Colonic mucosa (tissue), 4 donors: ENCODE results near the gene ARHGAP42. TPM values are rescaled to one million over a fixed set of nuclear protein-coding genes. Genes with fewer than 3 reads are reported as not detected.

ENCODE experiments used
- DNase-seq: peaks from one replicate; pipeline ENCODE4 v3.0.0-alpha.2; 2020
- H3K27ac ChIP-seq: fragments of 200-600 bp; one replicate; pipeline ENCODE4 v1.8.0; 2021
- H3K27me3 ChIP-seq: fragments of 200-600 bp; one replicate; pipeline ENCODE4 v1.8.0; 2021
- H3K36me3 ChIP-seq: fragments of 200-600 bp; one replicate; pipeline ENCODE4 v1.8.0; 2021
- H3K4me1 ChIP-seq: fragments of 200-600 bp; one replicate; pipeline ENCODE4 v1.8.0; 2021; ENCODE audit warnings: mild to moderate bottlenecking
- H3K4me3 ChIP-seq: fragments of 200-600 bp; one replicate; pipeline ENCODE4 v1.8.0; 2021
- H3K9ac ChIP-seq, 2 donors: one replicate each; pipeline ENCODE4 v1.7.0; 2013; ENCODE audit warnings: control low read depth in 2 of 2, low read depth in 2 of 2, low read length in 2 of 2
- H3K9me3 ChIP-seq: fragments of 200-600 bp; one replicate; pipeline ENCODE4 v1.8.0; 2021
- intact Hi-C: fragments of 100-400 bp; cut with DNase I; formaldehyde crosslinking; loops from one replicate; pipeline ENCODE4 v1.14.1; 2022
- total RNA-seq, 2 donors: library from RNA; stranded (reverse); fragmentation: NEBNext Ultra II Directional in 1 of 2; extraction: Animal tissue kit (Norgen Biotek cat#: 25700) in 1 of 2; gene quantifications; one replicate each; pipeline ENCODE4 v1.2.1, GENCODE V29; 2021
- TF ChIP-seq, protein P1 (sequence below): fragments of 200-600 bp; IDR thresholded peaks from one replicate; pipeline ENCODE4 v1.8.0; 2022; ENCODE audit warnings: antibody characterized with exemption, mild to moderate bottlenecking
- donor health status: healthy.
- donor health status: DM: no; HTN: no; CAD: no.
- donor health status: DM: no; HTN: no; CAD: no.

Gene ARHGAP42
- total RNA-seq, 2 donors from 2014 or later, result 13.4 to 15.9 TPM

DNA sequence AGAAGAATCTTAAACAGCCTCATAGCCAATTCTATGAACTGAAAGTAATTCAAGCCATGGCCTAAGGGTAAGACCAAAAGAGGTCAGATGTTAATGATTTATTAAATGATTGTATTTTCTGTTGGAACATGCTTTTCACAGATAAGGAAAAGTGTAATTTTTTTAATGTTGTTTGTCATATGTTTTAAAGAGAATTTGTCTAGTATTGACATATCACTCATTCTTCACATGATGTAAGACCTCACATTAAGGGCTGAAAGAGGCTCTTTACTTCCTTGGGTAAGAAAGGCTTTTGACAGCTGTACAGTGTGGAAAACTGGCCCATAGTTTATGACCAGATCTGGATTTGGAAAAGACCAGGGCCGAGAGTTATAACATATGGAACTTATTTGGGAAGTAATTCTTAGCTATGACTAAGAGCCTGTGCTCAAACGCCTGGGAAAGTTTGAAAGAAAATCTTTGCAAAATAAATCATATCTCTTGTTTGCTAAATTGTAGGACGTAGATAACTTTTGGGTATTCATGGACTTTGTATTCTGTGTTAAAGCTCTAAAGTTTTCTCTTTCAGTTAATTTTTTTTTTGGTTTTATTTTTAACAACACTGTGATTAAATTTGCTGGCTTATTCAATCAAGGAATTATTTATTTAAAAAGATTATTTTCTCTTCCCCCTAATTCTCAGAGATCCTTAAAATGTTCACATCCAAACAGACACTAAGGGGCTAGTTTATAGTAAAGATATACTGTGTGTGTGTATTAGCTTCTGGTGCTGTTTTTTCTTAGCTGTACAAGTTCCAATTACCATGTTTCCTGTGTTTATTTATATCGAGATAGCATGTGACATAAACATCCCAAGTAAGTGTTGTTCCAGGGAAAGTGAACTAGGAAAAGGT is 162.2 kb downstream of the ARHGAP42 start:
- intact Hi-C loops, result no loop called here
- TF ChIP-seq, protein P1, sequence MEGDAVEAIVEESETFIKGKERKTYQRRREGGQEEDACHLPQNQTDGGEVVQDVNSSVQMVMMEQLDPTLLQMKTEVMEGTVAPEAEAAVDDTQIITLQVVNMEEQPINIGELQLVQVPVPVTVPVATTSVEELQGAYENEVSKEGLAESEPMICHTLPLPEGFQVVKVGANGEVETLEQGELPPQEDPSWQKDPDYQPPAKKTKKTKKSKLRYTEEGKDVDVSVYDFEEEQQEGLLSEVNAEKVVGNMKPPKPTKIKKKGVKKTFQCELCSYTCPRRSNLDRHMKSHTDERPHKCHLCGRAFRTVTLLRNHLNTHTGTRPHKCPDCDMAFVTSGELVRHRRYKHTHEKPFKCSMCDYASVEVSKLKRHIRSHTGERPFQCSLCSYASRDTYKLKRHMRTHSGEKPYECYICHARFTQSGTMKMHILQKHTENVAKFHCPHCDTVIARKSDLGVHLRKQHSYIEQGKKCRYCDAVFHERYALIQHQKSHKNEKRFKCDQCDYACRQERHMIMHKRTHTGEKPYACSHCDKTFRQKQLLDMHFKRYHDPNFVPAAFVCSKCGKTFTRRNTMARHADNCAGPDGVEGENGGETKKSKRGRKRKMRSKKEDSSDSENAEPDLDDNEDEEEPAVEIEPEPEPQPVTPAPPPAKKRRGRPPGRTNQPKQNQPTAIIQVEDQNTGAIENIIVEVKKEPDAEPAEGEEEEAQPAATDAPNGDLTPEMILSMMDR, result no peak
- no peak for DNase-seq
- H3K27me3 ChIP-seq, result no peaks in the 10 kb centered on the region
- H3K27ac ChIP-seq, result no peak overlapping the region
- no peaks in the 10 kb centered on the region for H3K9me3 ChIP-seq
- no peak overlapping the region for H3K9ac ChIP-seq
- H3K4me3 ChIP-seq, result no peak overlapping the region
- H3K4me1 ChIP-seq, result no peaks in the 10 kb centered on the region
- no peaks in the 10 kb centered on the region for H3K36me3 ChIP-seq

DNA sequence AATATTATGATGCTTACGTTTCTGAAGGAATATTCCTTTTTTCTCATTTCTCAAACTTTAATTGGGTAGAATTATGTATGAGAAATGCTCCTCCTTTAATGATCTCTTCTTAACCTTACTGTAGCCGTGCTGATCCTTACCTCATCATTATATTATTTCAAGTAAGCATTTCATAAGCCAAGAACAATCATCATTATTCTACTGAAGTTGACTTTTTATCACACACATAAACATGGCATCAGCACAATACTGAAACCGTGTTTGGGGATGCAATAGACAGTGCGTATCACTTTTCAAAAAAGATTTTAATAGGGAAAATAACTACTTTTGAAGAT is 162.8 kb downstream of the ARHGAP42 start:
- Histone ChIP-seq H3K27me3 (no peaks in the 10 kb centered on the region), H3K36me3 (no peaks in the 10 kb centered on the region), H3K9me3 (no peaks in the 10 kb centered on the region), H3K27ac (no peak overlapping the region), H3K4me1 (no peaks in the 10 kb centered on the region), H3K4me3 (no peak overlapping the region), H3K9ac (no peak overlapping the region)
- intact Hi-C loops, result loop anchor here (5.0 kb wide), 1 partner anchor 163 kb away; the partner anchor contains the start of gene ARHGAP42
- TF ChIP-seq, protein P1, result no peak
- no peak for DNase-seq

DNA sequence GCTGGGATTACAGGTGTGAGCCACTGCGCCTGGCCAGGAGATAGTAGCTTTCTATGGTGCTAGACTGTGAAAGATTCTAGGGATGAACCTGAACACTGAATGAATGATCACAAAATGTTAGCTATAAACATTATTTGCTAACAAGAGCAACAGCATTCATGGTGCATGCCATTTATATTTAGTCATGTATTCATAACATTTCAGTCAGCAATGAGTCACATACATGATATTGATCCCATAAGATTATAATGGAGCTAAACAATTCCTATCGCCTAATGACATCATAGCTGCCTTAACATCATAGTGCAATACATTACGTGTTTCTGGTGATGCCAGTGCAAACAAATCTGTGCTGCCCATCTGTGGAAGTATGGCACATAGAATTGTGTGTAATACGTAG is 164.1 kb downstream of the ARHGAP42 start:
- no peak for DNase-seq
- TF ChIP-seq, protein P1, result no peak
- no peak overlapping the region for H3K9ac ChIP-seq

DNA sequence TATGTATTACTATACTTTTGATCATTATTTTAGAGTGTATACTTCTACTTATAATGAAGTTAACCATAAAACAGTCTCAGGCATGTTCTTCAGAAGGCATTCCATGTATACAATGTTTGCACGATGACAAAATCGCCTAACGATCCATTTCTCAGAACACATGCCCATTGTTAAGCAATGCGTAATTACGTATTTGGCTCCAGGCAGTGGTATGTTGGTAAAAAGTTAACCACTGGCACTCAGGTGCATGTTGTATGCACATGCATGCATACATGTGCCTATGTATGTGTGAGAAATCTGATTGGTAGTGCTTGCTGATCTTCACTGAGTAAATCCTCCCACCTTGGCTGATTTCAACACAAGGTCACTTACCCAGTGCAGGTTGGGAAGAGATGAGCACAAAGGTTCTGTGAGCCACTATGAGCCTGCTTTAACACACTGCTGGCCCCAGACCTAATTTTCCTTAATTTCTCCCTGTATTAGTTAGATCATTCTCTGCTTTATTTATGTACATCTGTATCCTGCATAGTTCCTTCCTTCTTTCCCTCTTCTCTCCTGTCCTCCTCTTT is 164.6 kb downstream of the ARHGAP42 start:
- no peak overlapping the region for H3K27ac ChIP-seq
- H3K9ac ChIP-seq, result no peak overlapping the region

More for the DNA sequence above, 164.1 kb downstream of the ARHGAP42 start:
- Histone ChIP-seq H3K27ac (no peak overlapping the region), H3K4me1 (no peaks in the 10 kb centered on the region), H3K27me3 (no peaks in the 10 kb centered on the region), H3K9me3 (no peaks in the 10 kb centered on the region), H3K4me3 (no peak overlapping the region), H3K36me3 (no peaks in the 10 kb centered on the region)
- intact Hi-C loops, result loop anchor here (5.0 kb wide), 1 partner anchor 164 kb away; the partner anchor contains the start of gene ARHGAP42

DNA sequence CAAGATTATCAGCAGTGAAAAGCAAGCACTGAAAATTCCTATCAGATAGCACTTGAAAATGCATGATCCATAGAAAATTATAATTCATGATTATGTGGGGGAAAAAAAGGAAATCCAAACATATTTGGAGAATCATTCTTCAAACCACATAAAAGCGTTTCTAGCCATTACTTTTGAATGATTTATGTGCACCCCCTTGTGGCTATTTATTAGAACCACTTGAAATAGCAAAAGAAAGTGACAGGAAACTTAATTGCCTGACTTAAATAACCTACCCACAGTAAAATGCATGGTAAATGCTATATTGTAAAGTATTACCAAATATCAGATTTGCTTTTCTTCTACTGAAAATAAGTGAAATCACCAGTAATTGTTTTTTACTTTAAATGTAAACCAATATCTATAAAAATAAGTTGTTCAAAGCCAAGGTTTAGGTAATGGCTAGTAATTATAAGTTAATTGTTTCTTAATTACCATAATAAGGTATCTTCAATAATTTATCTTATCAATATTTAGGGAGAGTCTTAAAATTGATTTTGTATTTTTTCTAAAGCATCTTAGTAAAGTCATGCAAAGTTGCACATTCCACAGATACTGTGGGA is 168.5 kb downstream of the ARHGAP42 start:
- Histone ChIP-seq H3K27ac (no peak overlapping the region), H3K4me1 (no peaks in the 10 kb centered on the region), H3K9me3 (no peaks in the 10 kb centered on the region), H3K27me3 (no peaks in the 10 kb centered on the region), H3K36me3 (no peaks in the 10 kb centered on the region), H3K9ac (no peak overlapping the region), H3K4me3 (no peak overlapping the region)
- TF ChIP-seq, protein P1, result peak; percentile 55
- intact Hi-C loops, result loop anchor here (2.0 kb wide), 1 partner anchor 279 kb away; no protein-coding TSS in a partner anchor
- DNase-seq, result no peak

More for the DNA sequence above, 164.6 kb downstream of the ARHGAP42 start:
- Histone ChIP-seq H3K27me3 (no peaks in the 10 kb centered on the region), H3K4me1 (no peaks in the 10 kb centered on the region), H3K4me3 (no peak overlapping the region), H3K9me3 (no peaks in the 10 kb centered on the region), H3K36me3 (no peaks in the 10 kb centered on the region)
- TF ChIP-seq, protein P1, result no peak
- no peak for DNase-seq
- intact Hi-C loops, result loop anchor here (5.0 kb wide), 1 partner anchor 164 kb away; the partner anchor contains the start of gene ARHGAP42
